Heart right ventricle (tissue), 16 donors: ENCODE measurements around the gene BIRC7. TPM values are rescaled to one million over a fixed set of nuclear protein-coding genes. Genes with fewer than 3 reads are reported as not detected.
A peak's percentile ranks its signal among the peaks of the same experiment; 100 is the strongest.

Source experiments
- ATAC-seq, 8 donors: fragments of 200-7000 bp; cut with Tn5 transposase; one replicate each; pipeline ENCODE4 v1.9.1; 2020; ENCODE audit warnings: mild to moderate bottlenecking in 8 of 8, moderate library complexity in 8 of 8, moderate number of reproducible peaks in 1 of 8
- DNase-seq, 2 donors: peaks; one replicate each; pipeline ENCODE4 v3.0.0-alpha.2; 2020
- H3K27ac ChIP-seq, 10 donors: fragments of 200-600 bp; sonication (generic) in 2 of 10; one replicate each; pipeline versions ENCODE4 v1.5.0 to v1.8.0; 2020 to 2022; ENCODE audit warnings: mild to moderate bottlenecking in 3 of 10
- H3K27me3 ChIP-seq, 7 donors: fragments of 200-600 bp; one replicate each; pipeline ENCODE4 v1.8.0; 2021 to 2022; ENCODE audit warnings: mild to moderate bottlenecking in 2 of 7
- H3K36me3 ChIP-seq, 9 donors: fragments of 200-600 bp; sonication (generic) in 1 of 9; one replicate each; pipeline versions ENCODE4 v1.5.0 to v1.8.0; 2020 to 2022; ENCODE audit warnings: mild to moderate bottlenecking in 2 of 9
- H3K4me1 ChIP-seq, 9 donors: fragments of 200-600 bp; sonication (generic) in 1 of 9; one replicate each; pipeline versions ENCODE4 v1.5.0 to v1.8.0; 2020 to 2022; ENCODE audit warnings: mild to moderate bottlenecking in 4 of 9
- H3K4me3 ChIP-seq, 10 donors: fragments of 200-600 bp; sonication (generic) in 2 of 10; one replicate each; pipeline versions ENCODE4 v1.5.0 to v1.8.0; 2020 to 2022; ENCODE audit warnings: mild to moderate bottlenecking in 7 of 10, moderate library complexity in 2 of 10
- H3K9me3 ChIP-seq, 11 donors: fragments of 200-600 bp in 10 of 11; sonication (generic) in 2 of 11; one replicate each; pipeline versions ENCODE4 v1.5.0 to v1.8.0; 2013 to 2022; ENCODE audit warnings: mild to moderate bottlenecking in 2 of 11, control low read depth in 1 of 11, moderate library complexity in 1 of 11
- WGBS, 2 donors: extraction: QIAGEN DNeasy Blood & Tissue Kit; methylation state at CpG; one replicate each; pipeline ENCODE4 v1.1.7; 2013; ENCODE audit warnings: inconsistent platforms in 1 of 2; 5-methylcytosine and 5-hydroxymethylcytosine counted together
- intact Hi-C, 10 donors: fragments of 100-400 bp; cut with DNase I; formaldehyde crosslinking; loops; one replicate each; pipeline versions ENCODE4 v1.11.1 to v1.14.2; 2022
- polyA plus RNA-seq, 2 donors: library from polyadenylated mRNA; stranded (reverse); fragments of 200-250 nt; gene quantifications; one replicate each; pipeline ENCODE4 v1.2.3, GENCODE V29; 2013
- total RNA-seq, 10 donors: library from RNA; stranded (reverse); fragmentation: NEBNext Ultra II Directional in 3 of 10; extraction: Animal tissue kit (Norgen Biotek cat#: 25700) in 3 of 10; gene quantifications; one replicate each; pipeline versions ENCODE4 v1.2.1 to v1.2.4, GENCODE V29; 2021 to 2023
- TF ChIP-seq, protein P1 (sequence below), 9 donors: fragments of 200-600 bp; sonication (generic) in 2 of 9; IDR thresholded peaks; one replicate each; pipeline versions ENCODE4 v1.5.0 to v1.8.0; 2021 to 2022; ENCODE audit warnings: antibody characterized with exemption in 9 of 9, mild to moderate bottlenecking in 5 of 9, moderate library complexity in 1 of 9
- donor health status: Arrhythmogenic right ventricular cardiomyopathy.
- donor health status: ischemic (EF 13 %, LVEDD 7.1; RV severe dilation, severe dysfunction).
- donor health status: healthy with polysubstance abuse.
- donor health status: DM: no; HTN: yes; CAD: no.
- donor health status: DM: no; HTN: no; CAD: no.
- donor health status: ischemic (EF 25% LVEDD 6.9; RV normal size, moderate dysfunction).
- donor health status: ischemic (EF 25% LVEDD 5.7; RV mildly dilated, moderate dysfunction).
- donor health status: healthy.
- donor health status: DM: yes; HTN: yes; CAD: no.
- donor health status: Ischemic cardiomyopathy.
- donor health status: ischemic (EF 35%, LVEDD 5.7; RV mildly dilated, moderate dysfunction).
- donor health status: nonischemic (EF 11% LVEDD 7.7; RV severe dilation, severe dysfunction).
- donor health status: DM: yes; HTN: yes; CAD: no.
- donor health status: PGD.
- donor health status: ischemic (EF 29% LVEDD 5.4; RV normal size, mild dysfunction).
- donor health status: nonischemic (EF 23%, LVEDD 6.1; RV moderate dilation, normal function).

BIRC7 gene
- total and polyA plus RNA-seq, 12 donors: 0.21 to 2.1 (median 0.37) TPM; not detected in 7

- TF ChIP-seq, protein P1, sequence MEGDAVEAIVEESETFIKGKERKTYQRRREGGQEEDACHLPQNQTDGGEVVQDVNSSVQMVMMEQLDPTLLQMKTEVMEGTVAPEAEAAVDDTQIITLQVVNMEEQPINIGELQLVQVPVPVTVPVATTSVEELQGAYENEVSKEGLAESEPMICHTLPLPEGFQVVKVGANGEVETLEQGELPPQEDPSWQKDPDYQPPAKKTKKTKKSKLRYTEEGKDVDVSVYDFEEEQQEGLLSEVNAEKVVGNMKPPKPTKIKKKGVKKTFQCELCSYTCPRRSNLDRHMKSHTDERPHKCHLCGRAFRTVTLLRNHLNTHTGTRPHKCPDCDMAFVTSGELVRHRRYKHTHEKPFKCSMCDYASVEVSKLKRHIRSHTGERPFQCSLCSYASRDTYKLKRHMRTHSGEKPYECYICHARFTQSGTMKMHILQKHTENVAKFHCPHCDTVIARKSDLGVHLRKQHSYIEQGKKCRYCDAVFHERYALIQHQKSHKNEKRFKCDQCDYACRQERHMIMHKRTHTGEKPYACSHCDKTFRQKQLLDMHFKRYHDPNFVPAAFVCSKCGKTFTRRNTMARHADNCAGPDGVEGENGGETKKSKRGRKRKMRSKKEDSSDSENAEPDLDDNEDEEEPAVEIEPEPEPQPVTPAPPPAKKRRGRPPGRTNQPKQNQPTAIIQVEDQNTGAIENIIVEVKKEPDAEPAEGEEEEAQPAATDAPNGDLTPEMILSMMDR (IDR thresholded peaks at IDR 0.05): no peak
- 35 to 39% methylated on average over 20 of the region's 20 CpGs for WGBS, 2 donors
- H3K9me3 ChIP-seq: no peaks in the 10 kb centered on the region
- H3K27ac ChIP-seq: peak overlapping the region in 2 of 10 donors; percentile 75 to 84
- no peak for ATAC-seq
- peak overlapping the region; percentile 76 to 98 (median 86) for H3K4me3 ChIP-seq
- H3K36me3 ChIP-seq: peaks cover 0 to 39% (median 11%) of the 10 kb centered on the region in 9 donors
- intact Hi-C loops: loop anchor here in 1 of 10 donors (5.0 kb wide), 1 partner anchor 57 kb away; the partner anchor contains the start of gene YTHDF1
- DNase-seq: no peak
- H3K27me3 ChIP-seq: no peaks in the 10 kb centered on the region
- H3K4me1 ChIP-seq: peaks cover 5 to 29% (median 21%) of the 10 kb centered on the region in 9 donors
Observed at GRCh38 chr20:63273635-63274380, 38.1 kb downstream of the BIRC7 start.

DNA sequence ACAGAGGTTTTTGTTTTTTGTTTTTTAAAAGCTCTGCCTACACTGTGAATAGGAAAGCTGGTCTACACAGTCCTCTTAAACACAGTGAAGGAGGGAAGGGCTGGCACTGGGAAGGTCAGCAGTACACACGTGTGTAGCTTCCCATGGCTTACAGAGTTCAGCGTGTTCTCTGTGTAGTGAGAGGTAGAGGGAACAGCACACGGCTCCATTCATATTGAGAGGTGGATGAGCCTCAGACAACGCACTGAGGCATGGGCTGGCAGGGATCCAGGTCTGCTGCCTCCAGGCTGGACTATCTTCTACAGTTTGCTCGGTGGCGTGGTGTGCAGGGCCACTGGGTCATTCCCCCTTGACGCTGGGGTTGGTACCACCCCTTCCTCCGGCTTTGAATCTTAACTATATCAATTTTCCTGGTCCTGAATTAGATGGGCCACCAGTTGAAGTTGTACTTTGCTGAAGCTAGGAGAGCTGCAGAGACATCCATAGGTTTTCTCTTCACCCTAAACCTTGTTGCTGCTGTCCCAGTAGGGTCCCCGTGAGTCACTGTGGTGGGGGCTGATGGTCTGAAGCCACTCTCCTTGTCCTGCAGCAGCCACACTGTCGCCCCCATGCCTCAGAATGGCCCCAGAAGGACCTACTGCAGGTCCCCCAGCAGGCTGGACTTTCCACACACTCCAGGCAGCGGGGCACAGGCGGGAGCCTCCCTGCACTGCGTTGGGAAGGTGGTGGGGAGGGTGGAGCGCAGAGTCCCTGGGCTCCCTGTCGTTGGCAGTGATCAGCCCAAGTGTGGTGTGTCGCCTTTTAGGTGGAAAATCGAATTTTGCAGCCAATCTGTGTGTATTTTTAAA, 38.9 kb downstream of the BIRC7 start:
- Histone ChIP-seq H3K27me3 (no peaks in the 10 kb centered on the region), H3K4me1 (peaks cover 5 to 29% (median 21%) of the 10 kb centered on the region in 9 donors), H3K36me3 (peaks cover 0 to 47% (median 17%) of the 10 kb centered on the region in 9 donors), H3K4me3 (peak overlapping the region in 3 of 10 donors; percentile 82 to 87 (median 86)), H3K9me3 (no peaks in the 10 kb centered on the region), H3K27ac (no peak overlapping the region)
- WGBS, 2 donors: 78 to 80% methylated on average over 17 of the region's 17 CpGs
- DNase-seq (no peak), ATAC-seq (no peak)
- intact Hi-C loops: loop anchor here in 1 of 10 donors (5.0 kb wide), 1 partner anchor 57 kb away; the partner anchor contains the start of gene YTHDF1
- TF ChIP-seq, protein P1 (IDR thresholded peaks at IDR 0.05): no peak

GRCh38 chr20:63275825-63276224, 40.1 kb downstream of the BIRC7 start:
- ATAC-seq (no peak), DNase-seq (no peak)
- H3K36me3 ChIP-seq: peaks cover 0 to 59% (median 18%) of the 10 kb centered on the region in 9 donors
- H3K27ac ChIP-seq: no peak overlapping the region
- H3K4me1 ChIP-seq: peaks cover 5 to 29% (median 21%) of the 10 kb centered on the region in 9 donors
- H3K27me3 ChIP-seq: no peaks in the 10 kb centered on the region
- no peaks in the 10 kb centered on the region for H3K9me3 ChIP-seq
- intact Hi-C loops: no loop called here
- H3K4me3 ChIP-seq: no peak overlapping the region
- 92 to 94% methylated on average over 18 of the region's 18 CpGs for WGBS, 2 donors
- TF ChIP-seq, protein P1 (IDR thresholded peaks at IDR 0.05): no peak

- peaks cover 0 to 71% (median 18%) of the 10 kb centered on the region in 9 donors for H3K36me3 ChIP-seq
- 92 to 94% methylated on average over 20 of the region's 20 CpGs for WGBS, 2 donors
- intact Hi-C loops: no loop called here
- no peaks in the 10 kb centered on the region for H3K9me3 ChIP-seq
- no peak for DNase-seq
- no peak for ATAC-seq
- H3K27ac ChIP-seq: no peak overlapping the region
- no peaks in the 10 kb centered on the region for H3K27me3 ChIP-seq
- peaks cover 5 to 24% (median 19%) of the 10 kb centered on the region in 9 donors for H3K4me1 ChIP-seq
- TF ChIP-seq, protein P1 (IDR thresholded peaks at IDR 0.05): no peak
- no peak overlapping the region for H3K4me3 ChIP-seq
Observed at GRCh38 chr20:63276956-63277355, 41.3 kb downstream of the BIRC7 start.
